ENCODE measurements around the gene ZBTB8A.

- TF ChIP-seq SNAI2 (CRISPR knock-in tag; IDR thresholded peaks at IDR 0.05) (no peak), ZFP30 (CRISPR knock-in tag; IDR thresholded peaks at IDR 0.05) (no peak), GLIS3 (CRISPR knock-in tag; IDR thresholded peaks at IDR 0.05) (no peak), ESRRG (CRISPR knock-in tag; IDR thresholded peaks at IDR 0.05) (no peak), ZNF70 (CRISPR knock-in tag; IDR thresholded peaks at IDR 0.05) (no peak)
- TF ChIP-seq, protein P1, sequence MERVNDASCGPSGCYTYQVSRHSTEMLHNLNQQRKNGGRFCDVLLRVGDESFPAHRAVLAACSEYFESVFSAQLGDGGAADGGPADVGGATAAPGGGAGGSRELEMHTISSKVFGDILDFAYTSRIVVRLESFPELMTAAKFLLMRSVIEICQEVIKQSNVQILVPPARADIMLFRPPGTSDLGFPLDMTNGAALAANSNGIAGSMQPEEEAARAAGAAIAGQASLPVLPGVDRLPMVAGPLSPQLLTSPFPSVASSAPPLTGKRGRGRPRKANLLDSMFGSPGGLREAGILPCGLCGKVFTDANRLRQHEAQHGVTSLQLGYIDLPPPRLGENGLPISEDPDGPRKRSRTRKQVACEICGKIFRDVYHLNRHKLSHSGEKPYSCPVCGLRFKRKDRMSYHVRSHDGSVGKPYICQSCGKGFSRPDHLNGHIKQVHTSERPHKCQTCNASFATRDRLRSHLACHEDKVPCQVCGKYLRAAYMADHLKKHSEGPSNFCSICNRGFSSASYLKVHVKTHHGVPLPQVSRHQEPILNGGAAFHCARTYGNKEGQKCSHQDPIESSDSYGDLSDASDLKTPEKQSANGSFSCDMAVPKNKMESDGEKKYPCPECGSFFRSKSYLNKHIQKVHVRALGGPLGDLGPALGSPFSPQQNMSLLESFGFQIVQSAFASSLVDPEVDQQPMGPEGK (CRISPR knock-in tag; IDR thresholded peaks at IDR 0.05; ENCODE audit: borderline replicate concordance), result no peak
- TF ChIP-seq, protein P2, sequence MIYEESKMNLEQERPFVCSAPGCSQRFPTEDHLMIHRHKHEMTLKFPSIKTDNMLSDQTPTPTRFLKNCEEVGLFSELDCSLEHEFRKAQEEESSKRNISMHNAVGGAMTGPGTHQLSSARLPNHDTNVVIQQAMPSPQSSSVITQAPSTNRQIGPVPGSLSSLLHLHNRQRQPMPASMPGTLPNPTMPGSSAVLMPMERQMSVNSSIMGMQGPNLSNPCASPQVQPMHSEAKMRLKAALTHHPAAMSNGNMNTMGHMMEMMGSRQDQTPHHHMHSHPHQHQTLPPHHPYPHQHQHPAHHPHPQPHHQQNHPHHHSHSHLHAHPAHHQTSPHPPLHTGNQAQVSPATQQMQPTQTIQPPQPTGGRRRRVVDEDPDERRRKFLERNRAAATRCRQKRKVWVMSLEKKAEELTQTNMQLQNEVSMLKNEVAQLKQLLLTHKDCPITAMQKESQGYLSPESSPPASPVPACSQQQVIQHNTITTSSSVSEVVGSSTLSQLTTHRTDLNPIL (CRISPR knock-in tag; IDR thresholded peaks at IDR 0.05; ENCODE audit: low read depth), result no peak
Observed at GRCh38 chr1:32536764-32537163, 2.5 kb upstream of the ZBTB8A start.

All from SK-N-SH treated with all-trans-retinoic acid at 6 μM for 48 hours (cell line).